ENCODE data around the gene NIPSNAP3A.

Gene NIPSNAP3A

DNA sequence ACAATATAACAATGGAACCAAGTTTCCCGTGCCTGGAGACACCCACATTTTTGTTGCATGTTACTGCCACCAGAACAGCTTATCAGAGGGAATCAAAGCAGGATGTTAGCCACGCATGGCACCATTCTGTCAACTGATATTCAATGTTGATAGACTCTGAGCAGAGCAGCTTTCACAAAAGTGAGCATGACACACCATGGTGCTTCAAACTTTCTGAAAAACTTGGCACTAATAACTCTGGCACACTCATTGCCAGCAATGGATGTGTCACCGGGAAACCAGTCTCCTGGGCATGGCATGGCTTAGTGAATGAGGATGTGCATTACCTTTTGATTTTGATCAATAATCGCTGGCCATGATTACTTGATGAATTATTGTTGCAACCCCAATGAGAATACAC lies 36.1 kb downstream of the NIPSNAP3A start:
- no peaks in the 10 kb centered on the region for H3K27me3 ChIP-seq (ENCODE audit: control insufficient read depth in 2 of 2, insufficient read depth in 2 of 2, low read length in 2 of 2)
- no peak overlapping the region for H3K9ac ChIP-seq (ENCODE audit: low read depth in 1 of 2, low read length in 2 of 2)
- H3K36me3 ChIP-seq (ENCODE audit: control insufficient read depth in 2 of 2, insufficient read depth in 2 of 2, low read length in 2 of 2) = peaks cover 35 to 45% of the 10 kb centered on the region in 2 donors
- no peaks in the 10 kb centered on the region for H3K9me3 ChIP-seq (ENCODE audit: control insufficient read depth in 2 of 2, low read length in 2 of 2)
- H3K4me1 ChIP-seq (ENCODE audit: control insufficient read depth in 2 of 2, insufficient read depth in 2 of 2, low read length in 2 of 2) = no peaks in the 10 kb centered on the region
- H3K27ac ChIP-seq (ENCODE audit: low read depth in 2 of 2, low read length in 2 of 2) = no peak overlapping the region
- no peak overlapping the region for H3K4me3 ChIP-seq (ENCODE audit: low read length in 2 of 2)

DNA sequence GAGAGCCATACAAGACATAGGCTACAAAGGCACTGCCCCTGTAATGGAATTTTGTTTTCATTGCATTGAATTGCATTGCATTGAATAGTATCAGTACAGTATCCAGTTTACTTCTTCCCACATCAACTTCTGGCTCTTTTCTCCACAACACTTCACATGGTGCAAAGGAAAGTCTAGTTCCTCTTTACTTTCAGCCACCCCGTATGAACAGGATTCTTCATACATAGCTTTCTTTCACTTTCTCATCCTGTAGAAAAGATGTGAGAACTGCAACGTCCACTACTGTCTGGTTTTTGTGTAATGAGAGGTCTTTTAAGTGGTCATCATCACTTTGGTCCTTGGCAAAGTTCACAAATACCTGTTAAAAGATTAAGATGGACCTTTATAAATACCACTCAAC lies 36.6 kb downstream of the NIPSNAP3A start:
- no peak overlapping the region for H3K9ac ChIP-seq (ENCODE audit: low read depth in 1 of 2, low read length in 2 of 2)
- no peaks in the 10 kb centered on the region for H3K9me3 ChIP-seq (ENCODE audit: control insufficient read depth in 2 of 2, low read length in 2 of 2)
- no peak overlapping the region for H3K4me3 ChIP-seq (ENCODE audit: low read length in 2 of 2)
- H3K27ac ChIP-seq (ENCODE audit: low read depth in 2 of 2, low read length in 2 of 2) = no peak overlapping the region
- H3K4me1 ChIP-seq (ENCODE audit: control insufficient read depth in 2 of 2, insufficient read depth in 2 of 2, low read length in 2 of 2) = no peaks in the 10 kb centered on the region
- H3K36me3 ChIP-seq (ENCODE audit: control insufficient read depth in 2 of 2, insufficient read depth in 2 of 2, low read length in 2 of 2) = peaks cover 40 to 50% of the 10 kb centered on the region in 2 donors
- no peaks in the 10 kb centered on the region for H3K27me3 ChIP-seq (ENCODE audit: control insufficient read depth in 2 of 2, insufficient read depth in 2 of 2, low read length in 2 of 2)

DNA sequence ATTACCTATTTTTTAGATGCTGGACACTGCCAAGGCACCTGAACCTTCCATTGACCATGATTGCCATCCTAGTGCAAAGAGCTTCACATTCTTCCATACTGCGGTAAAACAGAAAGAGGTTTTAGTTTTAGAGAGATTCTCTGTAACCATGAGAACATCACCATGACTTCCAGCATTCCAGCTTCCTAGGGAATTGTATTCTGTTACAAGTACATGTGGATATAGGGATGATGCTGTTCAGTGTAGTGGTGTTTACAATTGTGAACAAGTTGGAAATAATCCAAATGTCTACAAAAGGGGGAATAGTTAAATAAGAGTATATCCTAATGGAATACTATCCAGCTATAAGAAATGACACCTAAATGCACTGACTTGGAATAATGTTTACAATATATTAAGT lies 38.8 kb downstream of the NIPSNAP3A start:
- Histone ChIP-seq H3K9me3 (ENCODE audit: control insufficient read depth in 2 of 2, low read length in 2 of 2) (no peaks in the 10 kb centered on the region), H3K9ac (ENCODE audit: low read depth in 1 of 2, low read length in 2 of 2) (no peak overlapping the region), H3K4me3 (ENCODE audit: low read length in 2 of 2) (no peak overlapping the region), H3K27ac (ENCODE audit: low read depth in 2 of 2, low read length in 2 of 2) (no peak overlapping the region), H3K27me3 (ENCODE audit: control insufficient read depth in 2 of 2, insufficient read depth in 2 of 2, low read length in 2 of 2) (no peaks in the 10 kb centered on the region), H3K4me1 (ENCODE audit: control insufficient read depth in 2 of 2, insufficient read depth in 2 of 2, low read length in 2 of 2) (no peaks in the 10 kb centered on the region), H3K36me3 (ENCODE audit: control insufficient read depth in 2 of 2, insufficient read depth in 2 of 2, low read length in 2 of 2) (peaks cover 54 to 57% of the 10 kb centered on the region in 2 donors)

DNA sequence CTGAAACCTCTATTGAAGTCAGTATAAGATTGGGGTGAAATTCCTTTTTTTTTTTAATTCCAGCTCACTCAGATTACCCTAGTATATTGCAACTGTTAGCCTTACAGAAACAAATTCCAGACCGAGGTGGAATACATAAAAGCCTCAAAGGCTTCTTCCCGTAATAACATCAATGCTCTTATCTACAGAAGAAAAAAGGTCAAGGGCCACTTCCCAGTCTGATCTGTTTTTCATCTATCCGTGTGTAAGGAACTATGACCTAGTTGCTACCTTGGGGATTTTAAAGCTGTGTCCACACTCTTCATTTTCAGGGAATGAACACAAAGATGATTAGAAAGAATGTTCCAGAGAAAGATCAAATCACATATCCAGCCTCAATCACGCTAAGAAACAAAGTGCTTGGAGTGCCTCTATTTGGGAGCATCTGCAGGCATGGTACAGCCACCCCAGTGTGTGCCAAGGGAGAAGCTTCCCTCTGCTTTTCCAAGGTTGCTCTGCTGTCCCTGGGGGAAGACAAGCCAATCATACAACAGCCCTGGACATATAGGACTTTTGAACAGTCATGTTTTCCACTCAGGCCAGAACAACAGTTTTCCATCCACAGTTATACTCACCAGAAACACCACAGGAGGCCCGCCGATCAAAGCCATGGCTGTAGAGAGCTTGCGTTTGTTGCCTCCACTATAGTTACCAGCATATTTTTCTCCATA lies 40.0 kb downstream of the NIPSNAP3A start:
- H3K9ac ChIP-seq (ENCODE audit: low read depth in 1 of 2, low read length in 2 of 2) = no peak overlapping the region
- no peak overlapping the region for H3K4me3 ChIP-seq (ENCODE audit: low read length in 2 of 2)
- no peaks in the 10 kb centered on the region for H3K4me1 ChIP-seq (ENCODE audit: control insufficient read depth in 2 of 2, insufficient read depth in 2 of 2, low read length in 2 of 2)
- peaks cover 62 to 69% of the 10 kb centered on the region in 2 donors for H3K36me3 ChIP-seq (ENCODE audit: control insufficient read depth in 2 of 2, insufficient read depth in 2 of 2, low read length in 2 of 2)
- H3K9me3 ChIP-seq (ENCODE audit: control insufficient read depth in 2 of 2, low read length in 2 of 2) = no peaks in the 10 kb centered on the region
- no peaks in the 10 kb centered on the region for H3K27me3 ChIP-seq (ENCODE audit: control insufficient read depth in 2 of 2, insufficient read depth in 2 of 2, low read length in 2 of 2)
- no peak overlapping the region for H3K27ac ChIP-seq (ENCODE audit: low read depth in 2 of 2, low read length in 2 of 2)

DNA sequence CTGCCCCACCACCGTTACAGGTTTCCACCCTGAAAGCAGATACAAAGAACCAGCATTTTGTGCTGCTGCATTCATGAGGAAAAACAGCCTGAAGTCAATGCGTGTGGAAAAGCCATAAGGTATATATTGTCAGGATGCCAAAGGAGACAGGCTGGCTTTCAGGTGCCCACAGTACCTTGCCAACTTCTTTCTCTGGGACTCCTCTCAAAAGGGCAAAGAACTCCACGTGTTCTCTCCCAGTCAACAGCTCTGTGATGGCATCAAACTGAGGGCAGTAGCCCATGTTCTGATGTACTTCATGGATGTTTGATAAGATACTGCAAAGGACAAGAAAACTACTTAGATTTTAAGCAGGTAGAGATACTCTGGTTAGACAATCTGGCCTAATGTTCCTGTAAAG lies 40.8 kb downstream of the NIPSNAP3A start:
- Histone ChIP-seq H3K9ac (ENCODE audit: low read depth in 1 of 2, low read length in 2 of 2) (no peak overlapping the region), H3K36me3 (ENCODE audit: control insufficient read depth in 2 of 2, insufficient read depth in 2 of 2, low read length in 2 of 2) (peaks cover 67 to 72% of the 10 kb centered on the region in 2 donors)

DNA sequence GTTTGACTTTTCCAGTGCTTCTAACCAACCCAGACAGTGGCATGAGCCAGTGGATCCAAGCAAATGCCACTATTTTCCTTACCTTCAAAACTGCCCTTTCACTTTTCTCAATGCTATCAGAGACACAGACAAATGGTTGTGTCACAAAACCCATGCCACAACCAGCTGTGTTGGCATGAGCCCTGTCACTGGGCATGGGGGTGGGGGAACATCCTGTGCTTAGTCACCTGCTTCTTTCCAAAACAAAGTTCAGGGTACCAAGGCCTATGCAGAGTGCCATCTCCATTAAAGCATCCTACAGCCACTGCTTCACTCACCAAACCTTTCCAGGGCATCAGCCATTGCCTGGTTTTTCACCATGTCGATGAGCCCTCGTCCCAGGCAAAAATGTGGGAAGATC lies 46.6 kb downstream of the NIPSNAP3A start:
- no peaks in the 10 kb centered on the region for H3K27me3 ChIP-seq (ENCODE audit: control insufficient read depth in 2 of 2, insufficient read depth in 2 of 2, low read length in 2 of 2)
- H3K27ac ChIP-seq (ENCODE audit: low read depth in 2 of 2, low read length in 2 of 2) = no peak overlapping the region
- H3K9ac ChIP-seq (ENCODE audit: low read depth in 1 of 2, low read length in 2 of 2) = no peak overlapping the region
- no peaks in the 10 kb centered on the region for H3K4me1 ChIP-seq (ENCODE audit: control insufficient read depth in 2 of 2, insufficient read depth in 2 of 2, low read length in 2 of 2)
- H3K36me3 ChIP-seq (ENCODE audit: control insufficient read depth in 2 of 2, insufficient read depth in 2 of 2, low read length in 2 of 2) = peaks cover 66 to 84% of the 10 kb centered on the region in 2 donors
- no peak overlapping the region for H3K4me3 ChIP-seq (ENCODE audit: low read length in 2 of 2)
- H3K9me3 ChIP-seq (ENCODE audit: control insufficient read depth in 2 of 2, low read length in 2 of 2) = no peaks in the 10 kb centered on the region

More for the DNA sequence above, 40.8 kb downstream of the NIPSNAP3A start:
- Histone ChIP-seq H3K4me3 (ENCODE audit: low read length in 2 of 2) (no peak overlapping the region), H3K27me3 (ENCODE audit: control insufficient read depth in 2 of 2, insufficient read depth in 2 of 2, low read length in 2 of 2) (no peaks in the 10 kb centered on the region), H3K9me3 (ENCODE audit: control insufficient read depth in 2 of 2, low read length in 2 of 2) (no peaks in the 10 kb centered on the region), H3K4me1 (ENCODE audit: control insufficient read depth in 2 of 2, insufficient read depth in 2 of 2, low read length in 2 of 2) (no peaks in the 10 kb centered on the region), H3K27ac (ENCODE audit: low read depth in 2 of 2, low read length in 2 of 2) (no peak overlapping the region)

DNA sequence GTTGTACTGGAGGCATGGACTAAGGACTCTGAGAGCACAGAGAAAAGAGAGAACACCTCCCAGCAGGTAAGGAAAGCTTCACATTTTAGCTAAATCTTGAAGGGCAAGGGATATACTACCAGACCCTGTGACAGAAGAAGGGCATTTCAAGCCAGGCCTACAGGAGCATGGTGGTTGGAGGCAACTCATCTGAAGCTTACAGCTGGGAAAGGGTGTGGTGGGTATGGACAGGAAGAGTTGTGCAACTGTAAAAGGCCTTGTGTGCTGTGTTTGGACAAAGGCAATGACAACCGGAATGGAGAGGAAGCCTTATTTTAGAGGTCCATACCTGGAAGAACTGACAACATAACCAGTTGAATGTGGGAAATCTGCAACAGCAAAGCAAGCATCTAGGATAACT lies 47.6 kb downstream of the NIPSNAP3A start:
- H3K36me3 ChIP-seq (ENCODE audit: control insufficient read depth in 2 of 2, insufficient read depth in 2 of 2, low read length in 2 of 2) = peaks cover 66 to 86% of the 10 kb centered on the region in 2 donors
- no peaks in the 10 kb centered on the region for H3K9me3 ChIP-seq (ENCODE audit: control insufficient read depth in 2 of 2, low read length in 2 of 2)
- no peak overlapping the region for H3K27ac ChIP-seq (ENCODE audit: low read depth in 2 of 2, low read length in 2 of 2)
- H3K4me1 ChIP-seq (ENCODE audit: control insufficient read depth in 2 of 2, insufficient read depth in 2 of 2, low read length in 2 of 2) = no peaks in the 10 kb centered on the region
- H3K9ac ChIP-seq (ENCODE audit: low read depth in 1 of 2, low read length in 2 of 2) = no peak overlapping the region
- H3K4me3 ChIP-seq (ENCODE audit: low read length in 2 of 2) = no peak overlapping the region
- H3K27me3 ChIP-seq (ENCODE audit: control insufficient read depth in 2 of 2, insufficient read depth in 2 of 2, low read length in 2 of 2) = no peaks in the 10 kb centered on the region

DNA sequence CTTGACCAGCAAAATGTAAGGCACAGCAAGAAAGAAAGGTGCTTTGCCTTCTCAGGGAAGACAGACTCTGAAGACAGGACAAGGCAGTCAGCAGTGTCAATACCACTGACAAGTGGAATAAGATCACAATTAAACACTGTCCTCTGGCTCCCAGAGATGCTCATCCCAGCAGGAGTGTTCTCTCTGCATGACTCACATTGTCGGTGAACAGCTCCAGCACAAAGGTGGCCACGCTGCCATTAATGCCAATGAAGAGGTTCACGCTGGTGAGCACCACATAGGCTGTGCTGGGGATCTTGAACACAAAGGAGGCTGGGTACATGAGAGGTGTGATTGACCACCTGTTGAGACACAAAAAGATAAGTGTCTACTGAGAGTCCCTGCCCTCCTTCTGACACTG lies 48.4 kb downstream of the NIPSNAP3A start:
- Histone ChIP-seq H3K9me3 (ENCODE audit: control insufficient read depth in 2 of 2, low read length in 2 of 2) (no peaks in the 10 kb centered on the region), H3K36me3 (ENCODE audit: control insufficient read depth in 2 of 2, insufficient read depth in 2 of 2, low read length in 2 of 2) (peaks cover 69 to 94% of the 10 kb centered on the region in 2 donors)

DNA sequence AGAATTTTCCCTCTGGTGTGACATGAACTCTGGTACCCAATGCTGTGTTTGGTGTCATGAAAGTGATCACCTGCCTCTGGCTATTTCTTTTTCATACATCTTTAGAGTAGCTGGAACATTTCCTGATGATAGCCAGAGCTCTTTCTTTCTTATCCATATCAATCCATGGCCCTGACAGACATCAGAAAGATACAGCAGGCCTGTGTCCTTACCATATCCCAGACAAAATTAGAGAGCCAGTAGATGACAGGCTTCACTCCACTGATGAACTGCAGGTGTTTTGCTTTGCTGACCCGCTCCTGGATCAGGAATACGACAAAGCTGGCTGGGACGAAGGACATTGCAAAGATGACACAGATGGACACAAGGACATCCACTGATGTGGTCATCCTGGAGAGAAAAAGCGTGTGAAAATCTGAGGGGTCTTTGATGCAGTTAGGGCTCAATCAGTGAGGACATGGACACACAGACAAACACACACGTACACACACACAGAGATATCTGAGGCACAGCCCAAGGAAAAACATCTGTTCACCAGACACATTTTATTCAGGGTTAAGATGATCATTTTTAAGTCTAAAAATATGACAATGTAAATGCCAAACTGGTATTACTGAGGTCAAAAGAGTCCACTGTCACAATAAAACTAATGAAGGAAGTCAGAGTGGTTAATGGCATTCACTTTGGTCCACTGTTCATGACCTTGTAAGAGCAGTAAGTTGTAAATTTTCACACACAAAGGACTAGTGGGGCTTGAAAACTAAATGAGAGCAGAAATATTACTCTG lies 50.9 kb downstream of the NIPSNAP3A start:
- H3K9me3 ChIP-seq (ENCODE audit: control insufficient read depth in 2 of 2, low read length in 2 of 2) = no peaks in the 10 kb centered on the region
- H3K27ac ChIP-seq (ENCODE audit: low read depth in 2 of 2, low read length in 2 of 2) = no peak overlapping the region
- no peaks in the 10 kb centered on the region for H3K4me1 ChIP-seq (ENCODE audit: control insufficient read depth in 2 of 2, insufficient read depth in 2 of 2, low read length in 2 of 2)
- H3K4me3 ChIP-seq (ENCODE audit: low read length in 2 of 2) = no peak overlapping the region
- H3K27me3 ChIP-seq (ENCODE audit: control insufficient read depth in 2 of 2, insufficient read depth in 2 of 2, low read length in 2 of 2) = no peaks in the 10 kb centered on the region
- peaks cover 72 to 88% of the 10 kb centered on the region in 2 donors for H3K36me3 ChIP-seq (ENCODE audit: control insufficient read depth in 2 of 2, insufficient read depth in 2 of 2, low read length in 2 of 2)
- H3K9ac ChIP-seq (ENCODE audit: low read depth in 1 of 2, low read length in 2 of 2) = no peak overlapping the region

More for the DNA sequence above, 48.4 kb downstream of the NIPSNAP3A start:
- no peak overlapping the region for H3K27ac ChIP-seq (ENCODE audit: low read depth in 2 of 2, low read length in 2 of 2)
- H3K4me3 ChIP-seq (ENCODE audit: low read length in 2 of 2) = no peak overlapping the region
- H3K4me1 ChIP-seq (ENCODE audit: control insufficient read depth in 2 of 2, insufficient read depth in 2 of 2, low read length in 2 of 2) = no peaks in the 10 kb centered on the region
- no peaks in the 10 kb centered on the region for H3K27me3 ChIP-seq (ENCODE audit: control insufficient read depth in 2 of 2, insufficient read depth in 2 of 2, low read length in 2 of 2)
- H3K9ac ChIP-seq (ENCODE audit: low read depth in 1 of 2, low read length in 2 of 2) = no peak overlapping the region

DNA sequence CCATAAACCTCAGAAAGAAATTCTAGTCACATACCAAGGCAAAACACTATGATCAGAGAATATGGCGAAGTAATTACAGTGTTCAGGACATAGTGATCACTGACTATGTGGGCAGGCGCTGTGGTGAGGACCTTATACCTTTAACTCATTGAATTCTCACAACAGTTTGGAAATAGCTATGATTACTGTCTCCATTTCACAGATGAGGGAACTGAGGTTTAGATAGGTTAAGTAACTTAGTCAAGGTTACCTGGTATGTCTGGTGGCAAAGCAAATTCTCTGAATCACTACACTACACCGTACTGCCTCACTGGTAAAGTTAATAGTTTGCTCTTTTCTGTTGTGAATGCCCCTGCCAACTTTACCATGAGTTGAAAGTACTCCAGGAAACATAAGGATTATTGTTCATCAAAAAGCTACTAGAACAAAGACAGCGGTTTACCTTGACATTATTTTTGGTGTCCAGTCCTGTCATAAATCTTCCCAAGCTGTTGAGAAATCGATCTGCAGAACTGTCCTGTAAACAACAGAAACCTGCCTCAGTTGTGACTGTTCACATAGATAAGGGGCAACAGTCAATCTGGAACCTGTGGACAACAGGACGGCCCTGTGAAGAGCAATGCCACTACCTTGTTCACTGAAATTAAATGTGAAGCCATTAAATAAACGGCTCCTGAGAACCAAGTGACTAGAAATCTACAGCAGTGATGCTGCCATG lies 52.7 kb downstream of the NIPSNAP3A start:
- H3K9ac ChIP-seq (ENCODE audit: low read depth in 1 of 2, low read length in 2 of 2) = no peak overlapping the region
- no peaks in the 10 kb centered on the region for H3K9me3 ChIP-seq (ENCODE audit: control insufficient read depth in 2 of 2, low read length in 2 of 2)
- H3K27me3 ChIP-seq (ENCODE audit: control insufficient read depth in 2 of 2, insufficient read depth in 2 of 2, low read length in 2 of 2) = no peaks in the 10 kb centered on the region
- no peak overlapping the region for H3K27ac ChIP-seq (ENCODE audit: low read depth in 2 of 2, low read length in 2 of 2)
- no peaks in the 10 kb centered on the region for H3K4me1 ChIP-seq (ENCODE audit: control insufficient read depth in 2 of 2, insufficient read depth in 2 of 2, low read length in 2 of 2)
- H3K36me3 ChIP-seq (ENCODE audit: control insufficient read depth in 2 of 2, insufficient read depth in 2 of 2, low read length in 2 of 2) = peaks cover 74 to 87% of the 10 kb centered on the region in 2 donors
- H3K4me3 ChIP-seq (ENCODE audit: low read length in 2 of 2) = no peak overlapping the region
